GM19099 (cell line): Measurements from ENCODE around the gene HNRNPF.
A peak's percentile ranks its signal among the peaks of the same experiment; 100 is the strongest.

Experiments used
- POLR2A ChIP-seq: IDR thresholded peaks from 3 replicates; pipeline ENCODE4 v1.6.1; 2011; ENCODE audit warnings: low read depth; ENCODE audit not compliant: insufficient read length; ENCODE audit errors: extremely low read depth

HNRNPF gene

DNA sequence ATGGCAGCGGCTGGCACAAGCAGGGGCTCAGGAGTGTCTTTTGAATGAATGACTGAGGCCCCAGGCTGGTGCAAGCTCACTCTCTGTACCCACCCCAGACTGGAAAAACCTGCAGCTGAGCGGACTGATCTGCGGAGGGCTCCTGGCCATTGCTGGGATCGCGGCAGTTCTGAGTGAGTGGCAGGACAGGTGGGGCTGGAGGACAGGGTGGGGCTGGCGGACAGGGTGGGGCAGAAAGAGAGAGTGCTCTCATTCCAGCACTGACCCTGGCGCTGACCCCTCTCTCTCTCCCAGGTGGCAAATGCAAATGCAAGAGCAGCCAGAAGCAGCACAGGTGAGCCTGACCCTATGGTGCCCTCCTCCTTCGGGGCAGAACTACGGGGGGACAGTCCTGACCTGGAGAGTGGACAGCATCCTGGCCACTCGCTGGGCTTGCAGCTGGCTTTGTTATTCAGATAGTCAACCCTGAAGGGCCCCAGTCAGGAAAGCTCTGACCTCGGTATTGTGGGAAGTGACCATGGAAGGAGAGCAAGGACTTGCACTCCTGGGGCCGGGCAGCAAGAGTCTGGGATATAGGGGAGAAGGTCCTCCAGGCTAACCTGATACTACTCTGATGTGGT, 33.5 kb downstream of the HNRNPF start:
- TF ChIP-seq POLR2A, result no peak

DNA sequence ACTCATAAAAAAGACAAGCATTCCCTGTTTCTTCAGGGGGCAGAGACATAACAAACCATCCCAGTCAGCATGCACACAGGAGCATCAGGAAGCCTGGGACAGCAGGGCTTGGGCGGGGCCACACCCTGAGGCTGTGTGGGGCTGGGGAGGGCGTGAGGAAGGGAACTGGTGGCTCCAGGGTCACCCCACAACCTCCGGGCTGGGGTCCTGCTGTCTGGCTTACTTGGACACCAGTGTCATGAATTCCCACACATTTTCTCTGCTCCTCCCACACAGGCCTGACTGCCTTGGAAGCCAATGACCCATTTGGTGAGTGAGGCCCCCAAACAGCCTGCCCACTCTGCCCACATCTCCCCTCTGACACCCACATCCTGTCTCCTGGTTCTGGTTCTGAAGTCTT, 34.8 kb downstream of the HNRNPF start:
- no peak for TF ChIP-seq POLR2A

DNA sequence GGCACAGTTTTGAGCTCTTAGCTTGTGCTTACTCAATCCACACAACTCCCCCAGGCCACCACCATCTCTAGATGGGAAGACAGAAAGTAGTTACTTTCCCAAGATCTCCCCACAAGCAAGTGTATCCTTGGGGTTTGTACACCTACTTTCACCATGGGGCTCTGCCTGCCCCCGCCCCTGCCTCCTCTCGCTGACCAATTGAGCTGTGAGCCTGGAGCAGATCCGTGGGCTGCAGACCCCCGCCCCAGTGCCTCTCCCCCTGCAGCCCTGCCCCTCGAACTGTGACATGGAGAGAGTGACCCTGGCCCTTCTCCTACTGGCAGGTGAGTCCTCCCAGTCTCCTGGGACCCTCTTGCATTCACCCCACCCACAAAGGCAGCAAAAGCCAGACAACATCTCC, 35.5 kb downstream of the HNRNPF start:
- no peak for TF ChIP-seq POLR2A

GRCh38 chr10:43372765-43373361, 36.1 kb downstream of the HNRNPF start:
- TF ChIP-seq POLR2A, result no peak

DNA sequence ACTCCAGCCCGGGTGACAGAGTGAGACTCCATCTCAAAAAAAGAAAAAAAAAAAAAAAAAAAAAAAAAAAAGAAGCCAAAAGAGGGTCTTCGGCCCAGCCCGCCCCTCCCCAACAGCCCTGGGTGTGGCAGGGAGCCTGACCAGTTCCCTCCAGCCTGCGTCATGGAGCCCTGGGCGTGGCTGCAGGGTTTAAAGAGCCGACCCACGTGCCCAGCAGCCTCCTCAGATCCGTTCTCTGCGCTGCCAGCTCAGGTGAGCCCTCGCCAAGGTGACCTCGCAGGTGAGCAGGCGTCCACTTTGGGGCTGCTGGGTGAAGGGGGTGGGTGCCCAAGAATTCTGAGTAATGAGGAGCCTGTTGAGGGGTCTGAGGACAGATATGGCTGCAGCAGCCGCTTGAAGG, 37.6 kb downstream of the HNRNPF start, which contains the start of gene FXYD4:
FXYD4 (plus strand) TSS at position 219 of the 400 bp plus-strand sequence. CDS start 2,111 bp downstream, outside the sequence.
- no peak for TF ChIP-seq POLR2A

GRCh38 chr10:43370671-43371215, 38.2 kb downstream of the HNRNPF start:
- TF ChIP-seq POLR2A, result no peak

DNA sequence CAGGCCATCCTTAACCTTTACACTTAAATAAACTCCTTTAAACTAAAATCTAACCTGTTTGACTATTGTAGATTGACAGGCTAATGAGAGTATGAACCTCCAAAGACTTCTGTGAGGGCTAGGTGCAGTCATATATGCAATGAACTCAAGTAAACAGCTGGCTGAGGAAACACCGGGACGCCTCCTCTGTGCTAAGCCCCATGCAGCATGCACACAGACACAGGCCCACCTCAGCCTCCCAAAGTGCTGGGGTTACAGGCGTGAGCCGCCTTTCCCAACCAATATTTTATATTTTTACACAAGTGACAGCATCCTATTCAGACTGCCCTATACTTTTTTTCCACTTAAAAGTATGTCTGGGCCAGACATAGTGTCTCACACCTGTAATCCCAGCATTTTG, 39.1 kb downstream of the HNRNPF start:
- no peak for TF ChIP-seq POLR2A

GRCh38 chr10:43365001-43365400, 44.0 kb downstream of the HNRNPF start:
- TF ChIP-seq POLR2A, result no peak

DNA sequence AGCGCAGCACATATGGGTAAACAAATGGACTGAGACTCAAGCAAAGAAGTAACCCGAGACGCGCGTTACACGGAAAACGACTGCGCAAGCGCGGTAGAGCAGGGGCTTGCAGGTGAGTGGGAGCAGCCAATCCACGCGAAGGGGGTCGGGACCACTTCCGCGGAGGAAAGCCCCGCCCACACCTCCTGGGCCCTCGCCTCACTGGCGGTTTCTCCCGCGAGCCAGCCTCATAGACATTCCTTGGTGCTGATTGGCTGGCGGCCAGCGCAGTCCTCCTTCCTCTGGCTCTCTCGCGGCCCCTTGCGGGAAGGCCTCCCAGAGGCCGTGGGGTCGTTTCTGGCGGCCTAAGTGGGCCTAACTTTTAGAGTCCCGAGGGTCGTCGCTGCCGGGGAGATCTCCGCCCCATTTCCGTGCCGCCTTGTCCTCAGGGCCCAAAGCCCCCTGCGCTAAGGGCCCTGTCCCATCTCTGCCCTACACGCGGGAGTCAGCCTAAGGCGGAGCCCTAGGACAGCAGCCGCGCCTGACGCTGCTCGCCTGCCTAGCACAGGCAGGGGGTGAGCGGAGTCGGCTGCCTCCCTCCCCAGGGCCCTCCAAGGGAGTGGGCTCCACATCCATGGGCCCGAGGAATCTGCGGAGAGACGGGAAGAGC, 46.7 kb downstream of the HNRNPF start:
- peak; percentile 64 for TF ChIP-seq POLR2A

GRCh38 chr10:43361547-43362190, 47.3 kb downstream of the HNRNPF start:
- no peak for TF ChIP-seq POLR2A

DNA sequence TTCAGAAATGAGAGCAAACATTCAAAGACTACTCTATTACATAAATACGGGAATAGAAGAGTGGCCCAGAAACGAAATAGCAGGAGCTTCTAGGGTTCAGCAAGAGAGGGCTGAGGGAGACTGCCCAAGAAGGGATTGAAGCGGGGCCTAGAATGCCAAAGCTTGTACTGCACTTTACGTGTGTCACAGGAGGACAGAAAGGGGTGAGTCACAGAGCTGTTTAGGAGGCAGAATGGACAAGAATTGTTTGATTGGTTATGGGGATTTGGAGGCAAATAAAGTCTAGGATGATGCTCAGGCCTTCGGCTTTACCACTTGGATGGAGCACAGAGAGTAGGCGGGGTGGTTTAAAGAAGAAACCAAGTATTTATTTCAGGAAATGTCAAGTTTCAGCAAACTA, 48.9 kb downstream of the HNRNPF start:
- TF ChIP-seq POLR2A, result no peak

GRCh38 chr10:43355749-43356371, 53.1 kb downstream of the HNRNPF start:
- TF ChIP-seq POLR2A, result no peak

- no peak for TF ChIP-seq POLR2A
Observed at GRCh38 chr10:43354879-43355380, 54.1 kb downstream of the HNRNPF start.

- no peak for TF ChIP-seq POLR2A
Observed at GRCh38 chr10:43354330-43354635, 54.7 kb downstream of the HNRNPF start.
